Naive thymus-derived CD4-positive, alpha-beta T cell (primary cell): ENCODE data around the gene RHBDD3. TPM values are rescaled to one million over a fixed set of nuclear protein-coding genes. Genes with fewer than 3 reads are reported as not detected.

ENCODE experiments used
- ATAC-seq: fragments of 150-1000 bp; cut with Tn5 transposase; 2 replicates; pipeline ENCODE4 v1.10.0; 2021; ENCODE audit warnings: mild to moderate bottlenecking, moderate library complexity
- CTCF ChIA-PET: fragments of 350-600 bp; sonication (Branson Sonifier 250); formaldehyde crosslinking; loops from one replicate; lab custom pipeline; 2021; ENCODE audit warnings: antibody characterized with exemption; lab: Charles Lee
- POLR2A ChIA-PET: fragments of 350-600 bp; sonication (Branson Sonifier 250); formaldehyde crosslinking; loops from one replicate; lab custom pipeline; 2021; ENCODE audit warnings: antibody characterized with exemption, inconsistent platforms; lab: Charles Lee
- DNase-seq, 9 donors: peaks; one replicate each; pipeline versions ENCODE4 v3.0.0 to v3.0.0-alpha.2; 2020 to 2022; ENCODE audit warnings: mixed read lengths in 1 of 9
- H3K27ac ChIP-seq: one replicate; pipeline ENCODE4 v1.7.0; 2013; ENCODE audit warnings: mild to moderate bottlenecking, low read depth, low read length, moderate library complexity
- H3K27me3 ChIP-seq, 2 donors: one replicate each; pipeline ENCODE4 v1.7.0; 2013; ENCODE audit warnings: low read length in 2 of 2, mild to moderate bottlenecking in 2 of 2, moderate library complexity in 2 of 2; ENCODE audit not compliant: control insufficient read depth in 2 of 2, insufficient read depth in 2 of 2
- H3K36me3 ChIP-seq, 3 experiments: 1 replicate in 2 of 3; 2 replicates in 1 of 3; pipeline ENCODE4 v1.7.0; 2013; ENCODE audit warnings: low read length in 3 of 3, mild to moderate bottlenecking in 3 of 3, moderate library complexity in 1 of 3; ENCODE audit not compliant: insufficient read depth in 3 of 3, control insufficient read depth in 2 of 3
- H3K4me1 ChIP-seq, 2 donors: one replicate each; pipeline ENCODE4 v1.7.0; 2013; ENCODE audit warnings: low read length in 2 of 2, mild to moderate bottlenecking in 2 of 2, moderate library complexity in 1 of 2; ENCODE audit not compliant: control insufficient read depth in 2 of 2, insufficient read depth in 2 of 2
- H3K4me3 ChIP-seq: 2 replicates; pipeline ENCODE4 v1.7.0; 2013; ENCODE audit warnings: mild to moderate bottlenecking, low read length
- H3K9me3 ChIP-seq, 3 experiments: 1 replicate in 2 of 3; 2 replicates in 1 of 3; pipeline ENCODE4 v1.7.0; 2013; ENCODE audit warnings: low read length in 3 of 3; ENCODE audit not compliant: control insufficient read depth in 2 of 3
- H3K27ac Mint-ChIP-seq, 9 donors: one replicate each; pipeline ENCODE4 v1.8.0; 2020 to 2022; ENCODE audit warnings: mixed read lengths in 9 of 9, mild to moderate bottlenecking in 8 of 9, moderate library complexity in 5 of 9, inconsistent platforms in 2 of 9
- H3K27me3 Mint-ChIP-seq, 5 donors: one replicate each; pipeline ENCODE4 v1.8.0; 2021 to 2022; ENCODE audit warnings: mixed read lengths in 5 of 5, mild to moderate bottlenecking in 1 of 5
- H3K36me3 Mint-ChIP-seq, 5 donors: one replicate each; pipeline ENCODE4 v1.8.0; 2020 to 2022; ENCODE audit warnings: mixed read lengths in 5 of 5, mild to moderate bottlenecking in 3 of 5, inconsistent platforms in 1 of 5
- H3K4me1 Mint-ChIP-seq, 7 donors: one replicate each; pipeline ENCODE4 v1.8.0; 2020 to 2022; ENCODE audit warnings: mixed read lengths in 7 of 7, mild to moderate bottlenecking in 3 of 7, inconsistent platforms in 1 of 7
- H3K4me3 Mint-ChIP-seq, 10 donors: one replicate each; pipeline ENCODE4 v1.8.0; 2020 to 2022; ENCODE audit warnings: mild to moderate bottlenecking in 10 of 10, mixed read lengths in 10 of 10, moderate library complexity in 6 of 10, inconsistent platforms in 2 of 10
- H3K9me3 Mint-ChIP-seq, 11 donors: one replicate each; pipeline ENCODE4 v1.8.0; 2020 to 2022; ENCODE audit warnings: mixed read lengths in 11 of 11, mild to moderate bottlenecking in 4 of 11, inconsistent platforms in 1 of 11, moderate library complexity in 1 of 11
- intact Hi-C, 2 donors: fragments of 100-400 bp; cut with micrococcal nuclease; formaldehyde crosslinking; loops; one replicate each; pipeline ENCODE4 v1.15.1; 2023
- polyA plus RNA-seq, 2 donors: library from polyadenylated mRNA; unstranded; fragments of 300-500 nt; fragmentation: Illumina TruSeq; gene quantifications; one replicate each; pipeline ENCODE4 v1.2.3, GENCODE V29; 2021
- total RNA-seq, 6 experiments: library from RNA in 5 of 6; stranded (reverse) in 5 of 6; gene quantifications; 1 replicate in 5 of 6; 2 replicates in 1 of 6; pipeline ENCODE4 v1.2.3 and lab custom pipeline; 2021 to 2026

The RHBDD3 gene
- total and polyA plus RNA-seq, 7 experiments from 2014 or later, result 8.1 to 39.4 (median 14.2) TPM

- Mint-ChIP-seq H3K4me3 (peak overlapping the region; percentile 93 to 100 (median 96)), H3K36me3 (peaks cover 8 to 38% (median 16%) of the 10 kb centered on the region in 5 donors), H3K4me1 (peaks cover 42 to 54% (median 49%) of the 10 kb centered on the region in 7 donors), H3K9me3 (peaks cover 0 to 6% (median 0%) of the 10 kb centered on the region in 11 donors), H3K27me3 (peaks cover 0 to 5% (median 0%) of the 10 kb centered on the region in 5 donors), H3K27ac (peak overlapping the region; percentile 40 to 100 (median 99))
- Histone ChIP-seq H3K4me1 (peaks cover 36 to 38% of the 10 kb centered on the region in 2 donors), H3K4me3 (peak overlapping the region; percentile 96), H3K9me3 (no peaks in the 10 kb centered on the region), H3K27ac (peak overlapping the region; percentile 98), H3K36me3 (peaks cover 0 to 27% (median 0%) of the 10 kb centered on the region in 3 experiments), H3K27me3 (no peaks in the 10 kb centered on the region)
- ATAC-seq, result no peak
- ChIA-PET CTCF (no interaction called here), POLR2A (no interaction called here)
- DNase-seq, result no peak
- intact Hi-C loops, result loop anchor here (2.0 to 10.0 kb wide), 9 partner anchors 35 to 1325 kb away; partner anchors contain the start of genes HSCB (in 1 of the 2), MTMR3 (in 1 of the 2), NF2 (in 1 of the 2) and NIPSNAP1 (in 1 of the 2)
These were observed 321 bp downstream of the RHBDD3 start for GRCh38 chr22:29267462-29267857.

- ATAC-seq, result no peak
- Histone ChIP-seq H3K27me3 (no peaks in the 10 kb centered on the region), H3K36me3 (peaks cover 0 to 21% (median 0%) of the 10 kb centered on the region in 3 experiments), H3K9me3 (no peaks in the 10 kb centered on the region), H3K4me3 (peak overlapping the region; percentile 96), H3K27ac (peak overlapping the region; percentile 98), H3K4me1 (peaks cover 30 to 32% of the 10 kb centered on the region in 2 donors)
- Mint-ChIP-seq H3K36me3 (peaks cover 8 to 34% (median 10%) of the 10 kb centered on the region in 5 donors), H3K4me3 (peak overlapping the region; percentile 87 to 100 (median 96)), H3K27me3 (peaks cover 0 to 5% (median 0%) of the 10 kb centered on the region in 5 donors), H3K27ac (peak overlapping the region; percentile 26 to 100 (median 97)), H3K9me3 (peaks cover 0 to 6% (median 0%) of the 10 kb centered on the region in 11 donors), H3K4me1 (peaks cover 36 to 48% (median 42%) of the 10 kb centered on the region in 7 donors)
- ChIA-PET CTCF (no interaction called here), POLR2A (no interaction called here)
- no peak for DNase-seq
- intact Hi-C loops, result loop anchor here (2.0 to 10.0 kb wide), 9 partner anchors 35 to 1325 kb away; partner anchors contain the start of genes HSCB (in 1 of the 2), MTMR3 (in 1 of the 2), NF2 (in 1 of the 2) and NIPSNAP1 (in 1 of the 2)
These were observed 968 bp downstream of the RHBDD3 start for GRCh38 chr22:29266564-29267461.

- Histone ChIP-seq H3K4me1 (peaks cover 21 to 23% of the 10 kb centered on the region in 2 donors), H3K36me3 (peaks cover 0 to 21% (median 0%) of the 10 kb centered on the region in 3 experiments), H3K27ac (no peak overlapping the region), H3K9me3 (no peaks in the 10 kb centered on the region), H3K27me3 (no peaks in the 10 kb centered on the region), H3K4me3 (no peak overlapping the region)
- Mint-ChIP-seq H3K4me3 (peak overlapping the region in 6 of 10 donors; percentile 29 to 99 (median 73)), H3K27ac (peak overlapping the region in 3 of 9 donors; percentile 32 to 56 (median 41)), H3K36me3 (peaks cover 8 to 29% (median 9%) of the 10 kb centered on the region in 5 donors), H3K4me1 (peaks cover 28 to 39% (median 34%) of the 10 kb centered on the region in 7 donors), H3K9me3 (peaks cover 0 to 6% (median 0%) of the 10 kb centered on the region in 11 donors), H3K27me3 (peaks cover 0 to 5% (median 0%) of the 10 kb centered on the region in 5 donors)
- ATAC-seq, result no peak
- ChIA-PET CTCF (no interaction called here), POLR2A (no interaction called here)
- DNase-seq, result no peak
- intact Hi-C loops, result loop anchor here (2.0 to 10.0 kb wide), 9 partner anchors 36 to 1326 kb away; partner anchors contain the start of genes HSCB (in 1 of the 2), MTMR3 (in 1 of the 2), NF2 (in 1 of the 2) and NIPSNAP1 (in 1 of the 2)
These were observed 1.9 kb downstream of the RHBDD3 start for GRCh38 chr22:29265929-29266328.

GRCh38 chr22:29265305-29265704, 2.5 kb downstream of the RHBDD3 start:
- ATAC-seq (no peak), DNase-seq (no peak)
- no peak overlapping the region for H3K27ac ChIP-seq
- ChIA-PET CTCF (no interaction called here), POLR2A (no interaction called here)
- H3K4me3 Mint-ChIP-seq, result no peak overlapping the region
- peaks cover 0 to 6% (median 0%) of the 10 kb centered on the region in 11 donors for H3K9me3 Mint-ChIP-seq
- H3K36me3 Mint-ChIP-seq, result peaks cover 5 to 23% (median 9%) of the 10 kb centered on the region in 5 donors
- H3K27me3 Mint-ChIP-seq, result peaks cover 0 to 5% (median 0%) of the 10 kb centered on the region in 5 donors
- no peaks in the 10 kb centered on the region for H3K9me3 ChIP-seq
- peaks cover 14 to 18% of the 10 kb centered on the region in 2 donors for H3K4me1 ChIP-seq
- peaks cover 0 to 21% (median 0%) of the 10 kb centered on the region in 3 experiments for H3K36me3 ChIP-seq
- peaks cover 22 to 33% (median 28%) of the 10 kb centered on the region in 7 donors for H3K4me1 Mint-ChIP-seq
- H3K27ac Mint-ChIP-seq, result no peak overlapping the region
- no peaks in the 10 kb centered on the region for H3K27me3 ChIP-seq
- intact Hi-C loops, result loop anchor here (5.0 to 10.0 kb wide), 8 partner anchors 37 to 1327 kb away; partner anchors contain the start of genes MTMR3 (in 1 of the 2), NF2 (in 1 of the 2), NIPSNAP1 (in 1 of the 2) and PES1 (in 1 of the 2)
- no peak overlapping the region for H3K4me3 ChIP-seq

GRCh38 chr22:29263791-29264276, 3.9 kb downstream of the RHBDD3 start:
- Mint-ChIP-seq H3K9me3 (peaks cover 0 to 6% (median 0%) of the 10 kb centered on the region in 11 donors), H3K27ac (no peak overlapping the region), H3K27me3 (peaks cover 0 to 5% (median 0%) of the 10 kb centered on the region in 5 donors), H3K4me1 (peaks cover 10 to 21% (median 13%) of the 10 kb centered on the region in 7 donors), H3K4me3 (no peak overlapping the region), H3K36me3 (peaks cover 4 to 11% (median 5%) of the 10 kb centered on the region in 5 donors)
- no peak overlapping the region for H3K27ac ChIP-seq
- no peaks in the 10 kb centered on the region for H3K9me3 ChIP-seq
- CTCF ChIA-PET, result no interaction called here
- POLR2A ChIA-PET, result interaction anchor here (0.6 kb wide), 1 partner anchor 16 kb away, joined by 4 read pairs; no protein-coding TSS in a partner anchor
- peaks cover 9 to 12% of the 10 kb centered on the region in 2 donors for H3K4me1 ChIP-seq
- intact Hi-C loops, result loop anchor here in 1 of 2 donors (10.0 kb wide), 3 partner anchors 151 to 621 kb away; partner anchors contain the start of genes MTMR3 and NIPSNAP1
- peaks cover 0 to 18% (median 0%) of the 10 kb centered on the region in 3 experiments for H3K36me3 ChIP-seq
- no peak for ATAC-seq
- H3K27me3 ChIP-seq, result no peaks in the 10 kb centered on the region
- DNase-seq, result no peak
- no peak overlapping the region for H3K4me3 ChIP-seq
